M059J (cell line): ENCODE measurements around the gene TBC1D9. TPM values are rescaled to one million over a fixed set of nuclear protein-coding genes. Genes with fewer than 3 reads are reported as not detected.
"Not testable (repeated sequence)": the region's sequence is repeated elsewhere in the genome, so short reads cannot be mapped to it uniquely, and the experiment has no call there.

Experiments used
- DNase-seq: peaks from one replicate; pipeline ENCODE4 v3.0.0-alpha.2; 2012; ENCODE audit warnings: low read depth
- total RNA-seq: library from RNA; depleted of rRNA; stranded (reverse); fragments of >200 nt; shearing (Covaris generic); gene quantifications from 2 replicates; pipeline ENCODE4 v1.2.3, GENCODE V29; 2014

TBC1D9 gene
- total RNA-seq, 1 experiment from 2014 or later = 15.3 TPM

GRCh38 chr4:140754918-140755773 is 1.0 kb downstream of the TBC1D9 start:
- DNase-seq = no peak

- DNase-seq = no peak
Observed at GRCh38 chr4:140753329-140753728, 2.9 kb downstream of the TBC1D9 start.

- DNase-seq = no peak
Observed at GRCh38 chr4:140752291-140753068, 3.7 kb downstream of the TBC1D9 start.

- no peak for DNase-seq
Observed at GRCh38 chr4:140750470-140750869, 5.7 kb downstream of the TBC1D9 start.

GRCh38 chr4:140748171-140748570 is 8.0 kb downstream of the TBC1D9 start:
- no peak for DNase-seq

GRCh38 chr4:140746546-140746945 is 9.6 kb downstream of the TBC1D9 start:
- DNase-seq = not testable (repeated sequence)

- DNase-seq = no peak
Observed at GRCh38 chr4:140744421-140744820, 11.8 kb downstream of the TBC1D9 start.

- peak; percentile 49 for DNase-seq
Observed at GRCh38 chr4:140743194-140743931, 12.8 kb downstream of the TBC1D9 start.

- no peak for DNase-seq
Observed at GRCh38 chr4:140742838-140743193, 13.4 kb downstream of the TBC1D9 start.

- DNase-seq = no peak
Observed at GRCh38 chr4:140740906-140741670, 15.1 kb downstream of the TBC1D9 start.

GRCh38 chr4:140740422-140740821 is 15.8 kb downstream of the TBC1D9 start:
- DNase-seq = no peak

- DNase-seq = peak; percentile 38
Observed at GRCh38 chr4:140739971-140740370, 16.2 kb downstream of the TBC1D9 start.

- no peak for DNase-seq
Observed at GRCh38 chr4:140738139-140738538, 18.0 kb downstream of the TBC1D9 start.

- no peak for DNase-seq
Observed at GRCh38 chr4:140736669-140737343, 19.4 kb downstream of the TBC1D9 start.

- DNase-seq = no peak
Observed at GRCh38 chr4:140735779-140736391, 20.3 kb downstream of the TBC1D9 start.

- DNase-seq = no peak
Observed at GRCh38 chr4:140735317-140735716, 20.9 kb downstream of the TBC1D9 start.

GRCh38 chr4:140732780-140733179 is 23.4 kb downstream of the TBC1D9 start:
- no peak for DNase-seq

GRCh38 chr4:140729344-140730049 is 26.7 kb downstream of the TBC1D9 start:
- no peak for DNase-seq

- peak; percentile 70 for DNase-seq
Observed at GRCh38 chr4:140726776-140727500, 29.2 kb downstream of the TBC1D9 start.
